NCI-H748 (cell line): ENCODE measurements around the gene CRIM1.

Source experiments
- DNase-seq: peaks from one replicate; lab custom pipeline; 2025; ENCODE audit not compliant: unreplicated experiment; lab: John Stamatoyannopoulos, UW

Gene CRIM1

DNA sequence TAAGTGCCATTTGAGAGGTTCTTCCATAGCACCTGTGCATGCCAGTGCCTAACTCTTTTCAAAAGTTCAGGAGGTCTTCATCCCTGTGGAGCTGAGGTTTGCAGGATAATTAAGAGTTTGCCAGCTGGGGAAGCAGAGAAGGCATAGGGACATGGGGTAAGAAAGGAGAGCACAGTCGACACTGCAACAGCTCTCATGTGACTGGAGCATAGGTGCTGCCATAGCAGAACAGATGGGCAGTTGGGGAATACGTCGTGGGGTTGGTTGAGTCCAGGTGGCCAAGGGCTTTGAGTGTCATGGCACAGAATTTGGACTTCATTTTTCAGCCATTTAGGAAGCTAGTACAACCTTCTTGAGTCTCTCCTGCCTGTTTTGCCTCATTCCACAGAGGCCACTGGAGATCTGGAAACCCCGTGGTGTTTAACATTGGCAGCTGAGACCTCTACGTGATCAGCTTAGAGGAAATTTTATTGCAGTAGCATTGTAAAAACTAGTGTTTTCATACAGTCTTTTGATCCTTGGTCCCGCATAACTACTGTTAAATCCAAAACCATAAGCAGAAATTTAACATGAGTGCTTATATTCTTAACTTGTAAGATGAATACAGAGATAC is 65.1 kb downstream of the CRIM1 start:
- DNase-seq: no peak

DNA sequence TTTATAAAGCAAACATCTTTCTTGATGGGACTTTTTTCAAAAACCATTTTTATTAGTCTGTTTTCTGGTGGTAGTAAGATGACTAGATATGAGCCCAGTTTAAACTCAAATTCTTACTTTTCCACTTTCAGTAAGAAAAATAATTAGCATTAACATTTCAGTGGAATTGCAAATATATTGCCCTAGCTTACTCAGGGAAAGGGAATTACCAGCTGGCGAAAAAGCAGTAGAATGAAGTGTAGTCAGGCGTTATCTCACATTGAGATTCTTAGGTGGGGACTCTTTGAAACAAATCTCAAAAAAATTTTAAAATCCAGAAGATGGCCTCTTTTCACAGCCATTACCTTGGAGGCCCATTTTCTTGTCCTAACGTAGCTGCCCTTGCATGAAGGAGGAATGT is 65.8 kb downstream of the CRIM1 start:
- DNase-seq: no peak

DNA sequence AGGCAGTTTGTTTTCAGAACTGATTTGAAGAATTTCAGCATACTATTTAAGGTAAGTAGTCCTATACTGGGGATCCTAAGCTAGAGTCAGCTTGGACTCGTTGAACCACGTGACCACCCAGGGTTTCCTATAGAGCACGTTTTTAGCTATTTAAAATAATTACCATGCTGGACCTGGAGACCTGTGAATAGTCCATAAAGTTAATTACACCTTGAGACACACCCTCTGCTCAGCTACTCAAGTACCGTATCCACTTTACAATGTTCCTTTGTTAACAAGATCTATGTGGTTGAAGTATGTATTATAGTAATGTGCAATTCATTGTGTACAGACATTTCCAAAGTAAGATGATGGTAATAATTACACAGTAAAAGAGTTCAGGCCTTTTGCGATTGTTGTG is 67.6 kb downstream of the CRIM1 start:
- DNase-seq: peak; percentile 87

DNA sequence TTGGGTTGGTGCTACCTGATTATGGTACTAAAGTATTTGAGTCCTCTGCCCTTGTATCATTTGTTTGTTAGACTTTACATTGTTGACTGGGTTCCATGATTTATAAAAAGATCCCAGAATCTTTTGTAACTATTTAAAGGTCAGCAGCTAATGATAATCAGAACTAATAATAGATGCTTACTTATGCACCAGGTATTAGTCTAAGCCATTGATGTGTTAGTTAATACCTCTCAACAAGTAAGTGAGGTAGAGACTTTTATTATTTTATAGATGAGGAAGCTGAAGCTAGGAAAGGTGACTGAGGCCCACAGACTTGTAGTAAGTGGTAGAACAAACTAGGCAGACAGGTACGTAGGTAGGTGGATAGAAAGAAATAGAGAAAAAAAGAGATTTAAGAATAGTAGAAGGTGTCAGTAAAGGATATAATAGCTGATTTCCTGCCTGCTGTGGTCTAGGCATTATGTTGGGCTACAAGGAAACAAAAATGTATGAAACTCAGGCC is 68.1 kb downstream of the CRIM1 start:
- no peak for DNase-seq

DNA sequence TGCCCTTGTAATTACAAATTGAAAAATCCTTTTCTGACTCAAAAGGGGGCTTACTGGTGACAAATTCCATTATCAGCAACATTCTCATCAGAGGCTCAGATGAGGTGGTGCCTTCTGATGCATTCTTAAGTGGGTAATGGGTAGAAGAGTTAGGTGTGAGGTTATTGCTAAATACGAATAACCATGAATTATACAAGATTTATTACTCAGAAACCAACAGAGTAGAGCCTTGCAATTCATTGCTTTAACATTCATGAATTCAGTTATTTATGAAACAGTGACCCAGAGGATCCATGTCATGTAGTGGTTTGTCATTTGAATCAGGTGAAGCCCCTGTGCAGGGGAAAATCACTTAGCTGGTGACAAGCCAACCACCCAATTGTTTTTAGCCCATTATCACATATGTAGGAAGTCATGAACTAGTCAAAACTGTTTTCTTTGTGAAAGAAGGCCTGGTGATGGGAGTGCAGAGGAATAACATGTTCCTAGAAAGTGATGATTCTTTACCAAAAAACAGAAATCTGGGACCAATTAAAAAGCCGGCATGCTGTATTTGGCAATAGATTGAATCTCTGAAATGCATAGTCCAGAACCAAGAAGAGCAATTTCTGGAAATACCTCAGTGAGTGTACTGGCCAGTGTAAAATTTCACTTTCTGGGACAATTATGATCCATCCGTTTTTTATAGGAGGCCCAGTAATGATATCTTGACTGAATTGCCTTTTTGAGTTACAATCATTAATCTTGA is 70.2 kb downstream of the CRIM1 start:
- no peak for DNase-seq

DNA sequence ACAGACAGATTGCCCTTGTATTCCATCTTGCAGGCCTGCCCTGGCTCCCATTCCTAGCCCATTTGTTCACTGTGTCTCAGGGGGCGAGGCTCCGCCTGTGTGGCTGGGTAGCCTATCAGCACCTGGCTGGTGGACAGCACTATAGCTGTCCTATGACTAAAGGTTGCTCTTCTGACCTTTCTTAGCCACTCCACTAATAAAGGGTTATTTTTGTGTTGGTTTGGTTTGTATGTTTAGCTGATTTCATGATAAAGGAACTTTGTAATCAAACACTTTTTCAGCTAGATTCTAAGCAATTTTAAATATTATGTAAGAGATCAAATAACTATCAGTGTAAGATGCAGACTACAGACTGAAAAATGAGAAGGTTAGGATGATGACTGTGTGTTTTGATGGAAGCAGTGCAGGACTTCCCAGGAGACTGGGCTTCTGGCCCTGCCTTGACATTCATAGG is 72.2 kb downstream of the CRIM1 start:
- DNase-seq: no peak

DNA sequence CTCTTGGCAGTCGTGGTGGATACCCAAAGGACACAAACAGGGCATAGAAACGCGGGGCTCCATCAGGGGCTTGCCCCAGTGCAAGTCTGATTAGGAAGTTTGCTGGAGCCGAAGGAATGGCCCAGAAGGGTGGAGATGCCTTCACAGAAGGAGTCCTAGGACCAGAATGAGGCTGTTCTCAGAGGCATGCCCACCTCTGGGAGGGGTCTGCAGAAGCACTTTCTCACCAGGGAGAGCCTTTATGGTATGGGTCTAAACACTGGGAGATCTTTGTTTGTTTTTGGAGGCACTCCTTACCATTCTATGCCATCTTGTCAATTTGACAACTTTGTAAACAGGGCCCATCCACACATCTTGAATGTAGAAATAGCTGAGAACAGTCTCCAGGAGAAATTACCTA is 75.0 kb downstream of the CRIM1 start:
- no peak for DNase-seq

DNA sequence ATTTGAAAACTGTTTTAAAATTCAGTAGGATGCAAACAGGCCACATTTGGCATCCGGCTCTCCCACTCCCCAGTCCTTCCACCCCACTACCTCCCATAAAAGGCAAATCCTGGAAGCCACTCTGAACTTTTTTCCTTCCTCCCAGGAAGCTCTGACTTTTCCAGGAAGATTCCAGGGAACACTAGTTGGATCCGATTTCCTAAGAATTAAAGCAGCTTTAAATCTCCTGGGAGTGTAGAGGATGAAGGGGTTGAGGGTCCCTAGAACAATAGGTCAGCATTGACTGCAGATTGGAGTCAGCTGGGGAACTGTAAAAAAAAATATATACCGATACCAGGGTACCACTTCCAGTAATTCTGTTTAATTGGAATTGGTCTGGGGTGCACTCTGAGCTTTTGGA is 76.9 kb downstream of the CRIM1 start:
- DNase-seq: no peak

DNA sequence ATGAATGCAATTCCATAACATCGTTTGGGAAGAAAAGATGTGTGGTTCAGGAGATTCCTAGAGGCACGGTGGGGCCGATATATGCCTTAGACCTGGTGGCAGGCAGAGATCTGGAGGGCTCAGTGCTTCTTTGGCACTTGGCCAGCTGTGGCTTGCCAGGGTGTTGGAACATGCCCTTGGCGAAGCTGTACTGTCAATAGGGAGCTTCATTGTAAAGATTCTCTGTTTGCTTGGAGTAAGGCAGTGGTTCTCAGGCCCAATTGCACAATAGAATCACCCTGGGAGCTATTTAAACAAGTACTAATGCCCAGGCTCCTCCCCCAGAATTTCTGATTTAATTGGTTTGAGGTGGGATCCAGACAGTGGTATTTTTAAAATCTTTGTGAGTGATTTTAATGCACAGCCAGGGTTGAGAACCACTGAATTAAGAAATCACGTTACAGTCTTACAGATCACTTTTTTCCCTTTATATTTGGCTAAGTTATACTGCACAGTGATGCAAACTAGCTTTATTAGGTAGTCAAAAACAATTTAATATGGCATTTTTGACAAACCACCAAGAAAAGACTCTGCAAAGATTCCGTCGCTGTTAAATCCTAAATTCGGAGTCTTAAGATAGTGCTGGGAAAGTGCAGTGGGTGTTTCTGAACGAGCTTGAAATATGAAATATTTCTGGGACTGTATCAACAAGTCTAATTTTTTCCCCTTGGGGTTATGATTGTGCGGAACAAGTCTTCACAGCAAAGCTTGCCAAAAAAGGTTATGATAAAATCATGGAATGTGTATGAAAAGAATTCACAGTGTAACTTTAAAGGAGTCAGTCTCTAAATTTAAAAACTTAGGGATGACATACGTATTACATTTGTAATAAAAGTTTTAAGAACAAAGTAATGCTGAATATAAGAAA is 78.0 kb downstream of the CRIM1 start:
- peak; percentile 78 for DNase-seq

DNA sequence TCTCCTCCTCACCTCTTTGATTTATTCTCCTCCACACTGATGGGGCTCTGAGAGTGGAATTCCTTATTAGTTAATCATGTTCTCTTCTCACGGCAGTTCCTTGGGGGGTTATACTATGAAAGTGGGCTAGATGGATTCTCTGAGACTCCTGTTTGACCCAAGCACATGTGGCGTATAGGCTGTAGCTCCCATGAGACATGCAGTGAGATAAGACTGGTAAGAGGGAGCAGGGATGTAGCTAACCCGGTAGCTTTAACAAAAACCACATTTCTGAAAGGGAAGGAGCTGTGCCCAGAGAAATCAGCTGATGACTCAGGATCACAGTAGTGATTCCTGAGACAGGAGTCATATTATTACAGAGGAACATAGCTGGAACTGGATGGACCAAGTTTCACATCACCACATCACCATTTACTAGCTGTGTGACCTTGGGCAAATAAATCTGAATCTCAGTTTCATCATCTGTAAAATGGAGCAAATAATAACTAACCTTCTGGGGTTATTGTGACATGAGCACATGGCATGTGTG is 82.9 kb downstream of the CRIM1 start:
- DNase-seq: no peak

DNA sequence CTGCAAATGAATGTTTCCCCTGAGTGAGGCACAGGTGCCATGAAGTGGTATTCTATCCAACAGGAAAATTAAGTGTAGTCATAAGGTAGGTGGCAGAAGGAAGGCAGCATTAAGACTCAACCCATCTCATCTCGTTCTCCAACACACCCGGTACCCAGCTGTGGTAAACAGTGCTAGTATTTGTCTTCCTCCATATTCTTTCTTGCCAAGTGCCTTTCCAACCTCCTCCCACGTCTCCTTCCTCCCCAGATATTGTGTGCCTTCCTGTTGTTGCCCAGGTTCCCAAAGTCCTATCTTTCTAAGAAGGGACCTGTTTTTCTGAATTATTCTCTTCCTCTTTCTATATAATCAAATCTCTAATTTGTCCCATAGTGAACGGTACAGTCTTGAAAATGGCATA is 83.5 kb downstream of the CRIM1 start:
- DNase-seq: no peak

DNA sequence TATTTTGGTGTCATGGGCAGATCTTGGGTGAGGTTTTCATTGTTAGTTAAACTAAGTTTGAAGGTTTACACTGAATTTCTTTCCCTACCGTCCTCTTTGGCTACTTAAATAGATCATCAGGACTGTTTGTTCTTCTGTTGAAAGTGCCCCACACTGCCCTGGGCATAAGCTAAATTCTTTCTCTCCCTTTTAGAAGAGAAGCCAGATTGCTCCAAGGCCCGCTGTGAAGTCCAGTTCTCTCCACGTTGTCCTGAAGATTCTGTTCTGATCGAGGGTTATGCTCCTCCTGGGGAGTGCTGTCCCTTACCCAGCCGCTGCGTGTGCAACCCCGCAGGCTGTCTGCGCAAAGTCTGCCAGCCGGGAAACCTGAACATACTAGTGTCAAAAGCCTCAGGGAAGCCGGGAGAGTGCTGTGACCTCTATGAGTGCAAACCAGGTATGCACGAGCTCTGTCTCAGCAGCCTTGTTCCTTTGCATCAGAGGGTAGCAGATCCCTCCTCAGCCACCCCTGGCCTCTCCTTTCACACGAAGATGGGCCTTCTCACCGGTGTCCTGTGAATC is 85.6 kb downstream of the CRIM1 start:
- no peak for DNase-seq

DNA sequence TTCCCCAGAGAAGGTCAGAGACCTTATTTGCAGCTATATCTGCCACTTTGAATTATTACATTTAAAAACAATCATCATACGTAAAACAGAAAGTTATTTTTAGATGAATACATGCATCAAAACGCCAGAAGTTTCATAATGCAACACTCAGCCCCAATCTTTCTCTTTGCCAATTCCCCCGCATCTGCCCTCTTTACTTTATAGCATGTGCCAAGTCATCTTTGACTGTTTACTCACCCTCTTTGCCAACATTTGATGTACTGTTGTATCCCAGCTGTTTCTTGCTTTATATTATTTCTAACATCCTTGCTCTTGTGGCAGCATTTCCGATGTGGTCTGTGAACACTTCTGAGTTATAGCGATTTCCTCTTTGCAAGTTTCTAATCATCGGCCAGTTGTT is 86.2 kb downstream of the CRIM1 start:
- no peak for DNase-seq

DNA sequence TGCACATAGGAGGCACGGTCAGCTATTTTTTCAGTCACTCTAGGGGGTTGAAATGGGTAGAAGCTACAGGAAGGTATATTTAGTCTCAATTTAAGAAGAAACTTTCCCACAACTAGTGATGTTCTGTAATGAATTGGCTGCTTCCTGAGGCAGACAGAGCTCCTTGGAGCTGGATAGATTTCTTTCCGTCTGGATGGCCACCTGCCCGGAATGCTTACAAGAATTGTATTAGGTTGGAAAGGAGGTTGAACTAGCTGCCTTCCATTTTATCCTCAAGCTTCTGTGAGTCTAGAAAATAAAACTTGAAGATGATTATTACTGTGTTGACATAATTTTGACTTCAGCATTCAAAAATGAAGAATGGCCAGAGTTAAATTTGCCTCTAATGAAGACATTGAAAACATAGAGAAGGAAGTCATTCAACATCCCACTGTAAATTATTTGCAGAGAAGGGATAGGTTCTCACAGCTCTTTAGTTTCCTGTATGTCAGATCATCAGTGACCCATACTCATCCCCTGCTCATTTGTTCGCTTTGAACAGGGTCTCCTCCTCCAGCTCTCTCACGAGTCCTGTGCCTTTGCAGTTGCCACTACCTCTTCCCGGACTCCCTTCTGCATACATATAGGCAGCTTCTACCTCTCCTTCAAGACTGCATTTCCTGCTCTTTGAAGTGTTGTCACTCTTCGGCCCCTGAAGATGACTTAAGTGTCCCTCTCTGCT is 88.8 kb downstream of the CRIM1 start:
- DNase-seq: no peak

DNA sequence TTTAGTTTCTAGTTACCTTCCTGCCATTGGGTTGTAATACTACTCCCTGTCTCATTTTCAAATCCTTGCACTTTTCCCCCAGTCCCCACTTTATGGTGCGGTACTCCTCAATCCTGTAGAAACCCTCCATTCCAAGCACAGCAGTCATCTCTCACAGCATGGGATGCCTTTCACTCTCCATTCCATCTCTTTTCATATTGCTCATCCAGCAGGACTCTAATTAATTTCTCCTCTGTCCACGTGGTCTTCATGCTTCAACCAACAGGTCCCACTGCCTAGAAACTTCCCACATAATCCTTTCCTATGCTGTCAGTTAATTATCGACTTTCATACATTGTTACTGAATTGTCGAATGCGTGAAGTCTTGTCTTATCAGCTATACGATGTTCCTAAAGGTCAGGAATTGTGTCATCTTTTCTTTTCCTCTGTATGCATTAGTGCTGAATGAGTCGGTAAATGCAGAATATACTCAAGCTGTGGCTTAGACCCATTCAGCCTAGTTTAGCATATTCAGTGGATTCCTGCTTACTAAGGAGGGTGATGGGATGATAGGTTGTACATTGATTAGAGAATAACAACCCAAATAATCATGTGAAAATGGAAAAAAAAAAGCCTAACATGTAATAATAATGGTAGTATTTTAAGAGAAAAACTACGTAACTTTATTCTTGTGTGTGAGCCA is 89.7 kb downstream of the CRIM1 start:
- no peak for DNase-seq

DNA sequence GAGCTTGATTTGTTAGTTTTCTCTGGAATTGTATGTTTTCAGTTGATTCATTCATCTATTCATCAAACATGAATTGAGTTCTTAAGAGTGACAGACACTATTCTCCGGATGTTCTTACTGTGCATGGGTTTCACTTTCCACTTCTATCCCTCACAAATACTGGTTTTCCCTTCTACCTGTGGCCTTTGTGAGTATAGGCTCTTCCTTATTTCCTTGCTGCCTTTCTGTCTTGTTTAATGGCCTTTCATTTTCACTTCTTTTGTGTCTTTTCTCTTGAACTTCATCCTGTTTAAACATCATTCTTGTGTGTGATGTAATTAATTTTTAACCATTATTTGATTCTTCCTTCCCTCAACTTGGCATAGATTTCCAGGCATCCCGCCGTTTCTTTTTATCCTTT is 90.7 kb downstream of the CRIM1 start:
- no peak for DNase-seq

DNA sequence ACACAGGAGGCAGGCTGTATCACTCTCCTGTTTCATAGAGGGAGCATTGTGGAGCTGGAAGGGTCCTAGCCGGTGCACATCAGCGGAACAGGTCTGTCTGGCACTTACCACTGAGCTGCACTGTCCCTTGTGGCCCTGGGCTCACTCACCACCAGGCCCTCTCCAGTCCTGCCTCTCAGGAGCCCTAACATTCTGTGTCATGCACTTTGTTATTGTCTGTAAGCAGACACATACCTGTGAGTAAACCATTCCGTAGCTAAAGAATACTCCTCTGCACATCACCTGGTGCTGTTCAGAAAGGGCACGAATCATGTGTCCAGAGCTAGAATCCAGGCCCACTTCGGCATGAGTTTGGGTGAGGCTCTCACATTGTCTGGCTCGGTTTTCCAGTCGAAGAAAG is 93.6 kb downstream of the CRIM1 start:
- no peak for DNase-seq

DNA sequence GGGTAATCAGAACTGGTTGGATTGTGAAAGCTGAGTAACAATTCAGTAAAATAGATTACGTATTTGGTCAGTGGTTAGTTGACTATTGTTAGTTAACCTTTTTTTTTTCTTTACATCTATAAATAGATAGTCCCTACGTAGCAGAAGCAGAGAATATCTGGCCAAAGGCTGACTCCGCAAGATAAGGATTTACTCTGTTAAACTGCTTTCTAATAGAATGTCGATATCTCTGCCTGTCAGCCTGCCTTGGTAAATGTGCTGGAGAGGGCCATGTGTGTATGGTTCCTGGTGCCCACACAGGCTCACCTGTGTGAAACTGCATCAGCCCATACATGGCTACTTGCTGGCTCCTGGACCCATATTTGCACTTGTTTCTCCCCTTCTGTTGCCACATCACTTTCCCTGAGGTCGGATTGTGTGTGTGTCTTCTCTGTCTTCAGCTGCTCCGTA is 94.4 kb downstream of the CRIM1 start:
- DNase-seq: no peak

DNA sequence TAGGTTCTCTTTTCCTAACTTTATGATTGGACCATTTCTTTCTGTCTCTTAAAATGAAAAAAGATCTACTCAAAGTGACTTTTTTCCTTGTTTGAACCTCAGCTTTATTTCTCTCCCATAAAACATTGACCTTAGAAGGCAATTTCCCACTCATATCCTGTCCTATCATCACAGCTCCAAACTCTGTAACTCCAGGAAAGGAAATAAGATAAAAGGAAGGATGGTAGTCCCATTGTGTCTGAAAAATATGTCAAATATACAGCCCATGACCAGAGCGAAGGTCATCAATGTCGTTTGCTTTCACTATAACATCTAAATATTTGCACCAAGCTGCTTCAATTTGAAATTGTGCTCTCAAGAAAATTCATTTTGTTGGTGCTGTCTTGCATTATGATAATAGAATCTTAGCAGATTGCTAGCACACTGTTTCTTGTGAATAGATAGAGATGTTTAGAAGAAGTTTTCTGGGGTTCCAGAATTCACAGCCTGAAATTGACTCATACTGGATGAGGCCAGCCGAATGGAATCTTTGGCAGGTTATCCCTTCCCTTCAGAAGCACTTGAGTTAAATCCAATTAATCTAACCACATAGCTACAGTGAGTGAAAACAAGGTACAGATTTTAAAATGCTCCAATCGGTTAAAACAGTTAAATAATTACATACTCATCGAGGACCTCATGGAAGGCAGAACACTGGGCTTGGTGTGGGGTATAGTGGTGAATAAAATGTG is 95.1 kb downstream of the CRIM1 start:
- DNase-seq: no peak
